NCI-H187 treated with DMSO at 0.1 percent for 48 hours (cell line): ENCODE results near the gene MEX3A.

Experiments
- DNase-seq: peaks from one replicate; lab custom pipeline; 2025; lab: John Stamatoyannopoulos, UW

The MEX3A gene

GRCh38 chr1:156102633-156103511 is 20.6 kb upstream of the MEX3A start:
- no peak for DNase-seq

GRCh38 chr1:156101880-156102279 is 19.6 kb upstream of the MEX3A start:
- no peak for DNase-seq

- no peak for DNase-seq
These were observed 18.1 kb upstream of the MEX3A start for GRCh38 chr1:156100205-156100995.

GRCh38 chr1:156099282-156099681 is 17.0 kb upstream of the MEX3A start:
- DNase-seq = no peak

- DNase-seq = no peak
These were observed 16.5 kb upstream of the MEX3A start for GRCh38 chr1:156098784-156099183.

DNA sequence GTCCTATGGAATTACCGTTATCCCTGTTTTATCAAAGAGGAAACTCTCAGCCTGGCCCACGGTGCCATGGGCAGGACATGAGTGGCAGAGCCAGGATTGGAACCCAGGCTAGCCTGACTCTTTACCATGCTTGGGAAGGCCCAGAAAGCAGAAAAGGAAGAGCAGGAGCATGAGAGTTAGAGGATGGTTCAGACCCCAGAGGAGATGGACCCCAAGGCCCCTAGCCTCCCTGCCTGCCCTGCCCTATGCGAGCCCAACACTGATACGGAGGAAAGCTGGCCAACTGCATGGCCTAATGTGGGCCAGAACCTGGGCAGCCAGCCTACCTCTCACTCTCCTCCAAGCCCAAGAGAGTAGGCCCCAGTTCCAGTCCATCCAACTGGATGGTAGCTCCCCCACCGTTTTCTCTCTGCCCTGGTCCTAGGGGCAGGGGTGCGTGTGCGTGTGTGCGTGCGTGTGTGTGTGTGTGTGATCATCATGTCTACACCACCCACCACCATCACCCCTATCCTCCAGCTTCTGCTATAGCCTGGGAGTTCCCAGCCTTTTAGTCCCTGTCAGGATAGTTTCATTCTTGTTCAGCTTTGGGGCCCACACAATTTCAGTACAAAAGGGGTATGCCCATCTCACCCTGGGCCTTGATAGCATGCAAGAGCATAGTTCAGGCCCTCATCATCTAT is 15.4 kb upstream of the MEX3A start:
- DNase-seq = no peak

DNA sequence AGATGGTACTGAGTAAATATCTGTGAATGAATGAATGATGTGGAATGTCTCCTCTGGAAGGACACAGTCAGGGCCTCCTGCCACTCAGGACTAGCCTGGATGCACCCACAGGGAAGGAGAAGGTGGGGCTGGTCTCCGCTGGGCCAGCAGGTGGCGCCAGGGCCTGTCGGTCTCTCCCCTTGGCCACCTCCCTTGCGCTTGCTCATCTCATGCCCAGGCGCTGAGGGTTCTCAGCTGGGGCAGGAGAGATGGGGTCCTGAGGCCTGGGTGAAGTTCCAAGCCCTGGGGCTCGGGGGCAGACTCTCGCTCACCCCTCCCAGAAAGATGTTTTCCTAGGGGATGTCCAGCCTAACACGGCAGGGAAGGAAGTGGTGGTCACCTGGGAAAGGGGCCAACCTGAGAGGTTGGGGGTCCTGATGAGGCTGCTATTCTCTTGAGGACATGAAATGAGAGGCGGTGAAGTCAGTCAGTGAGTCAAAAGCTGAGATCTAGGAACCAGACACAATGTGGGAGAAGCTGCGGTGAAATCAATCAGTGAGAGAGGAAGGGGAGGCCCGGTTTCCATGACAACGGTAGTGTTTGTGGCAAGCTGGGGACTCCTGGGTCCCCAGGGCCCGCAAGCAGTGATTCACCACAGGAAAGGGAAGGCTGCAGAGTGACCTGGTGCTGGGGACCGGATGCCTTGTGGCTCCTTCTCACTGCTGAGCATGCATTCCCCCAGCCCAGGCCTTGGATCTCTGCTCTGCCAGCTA is 14.6 kb upstream of the MEX3A start:
- DNase-seq = peak; percentile 60

GRCh38 chr1:156095906-156096508 is 13.7 kb upstream of the MEX3A start:
- no peak for DNase-seq

DNA sequence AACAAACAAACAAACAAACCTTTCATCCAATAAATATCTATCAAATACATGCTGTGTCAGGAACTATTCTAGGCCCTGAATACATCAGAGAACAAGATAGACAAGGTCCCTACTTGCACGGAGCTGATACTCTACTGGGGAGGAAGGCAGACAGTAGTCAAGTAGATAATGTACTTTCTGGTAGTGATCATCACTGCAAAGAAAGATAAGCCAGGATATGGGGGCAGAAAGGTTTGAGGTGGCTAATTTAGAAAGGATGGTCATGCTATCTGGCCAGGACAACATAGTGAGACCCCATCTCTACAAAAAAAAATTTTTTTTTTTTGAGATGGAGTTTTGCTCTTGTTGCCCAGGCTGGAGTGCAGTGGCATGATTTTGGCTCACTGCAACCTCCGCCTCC is 9.3 kb upstream of the MEX3A start:
- DNase-seq = no peak

DNA sequence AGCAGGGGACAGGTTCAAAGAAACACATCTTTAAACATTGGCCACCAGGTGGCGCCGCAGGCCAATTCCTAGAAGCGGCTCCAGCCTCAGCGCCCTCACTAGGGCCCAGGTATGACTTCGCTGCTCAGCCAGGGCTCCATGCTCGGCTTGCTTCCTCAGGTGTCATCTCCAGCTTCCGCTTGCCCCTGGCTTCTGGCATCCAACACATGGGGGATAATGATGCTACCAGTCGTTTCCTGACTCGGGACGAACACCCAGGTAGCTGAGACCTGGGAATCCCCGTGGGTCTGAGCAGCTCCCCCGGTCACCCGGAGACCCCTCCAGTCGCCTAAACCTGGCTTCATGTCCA is 8.5 kb upstream of the MEX3A start:
- DNase-seq = peak; percentile 31

- no peak for DNase-seq
These were observed 8.0 kb upstream of the MEX3A start for GRCh38 chr1:156090138-156090839.

DNA sequence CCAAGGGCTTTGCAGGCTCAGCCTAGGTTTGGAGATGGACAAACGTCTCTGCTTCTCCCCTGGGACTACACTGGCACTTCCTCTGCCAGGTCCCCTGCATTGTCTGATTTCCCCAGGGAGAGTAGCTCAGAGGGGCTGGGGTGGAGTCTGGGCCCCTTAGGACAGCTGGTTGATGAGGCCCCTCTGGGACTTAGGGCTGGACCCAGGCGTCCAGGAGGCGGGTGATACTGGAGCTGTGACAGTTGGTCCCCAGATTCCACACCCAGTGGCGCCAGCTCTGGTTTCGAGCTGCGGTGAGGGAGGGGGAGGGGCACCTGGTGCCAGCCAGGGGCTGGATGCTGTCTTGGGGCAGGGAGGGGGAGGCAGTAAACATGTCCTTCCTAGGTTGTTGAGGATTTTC is 7.4 kb upstream of the MEX3A start:
- DNase-seq = no peak

- DNase-seq = no peak
These were observed 4.0 kb upstream of the MEX3A start for GRCh38 chr1:156086256-156086662.

GRCh38 chr1:156083800-156084790 is 1.8 kb upstream of the MEX3A start:
- DNase-seq = no peak

- DNase-seq = no peak
These were observed 352 bp downstream of the MEX3A start for GRCh38 chr1:156081917-156082308.

DNA sequence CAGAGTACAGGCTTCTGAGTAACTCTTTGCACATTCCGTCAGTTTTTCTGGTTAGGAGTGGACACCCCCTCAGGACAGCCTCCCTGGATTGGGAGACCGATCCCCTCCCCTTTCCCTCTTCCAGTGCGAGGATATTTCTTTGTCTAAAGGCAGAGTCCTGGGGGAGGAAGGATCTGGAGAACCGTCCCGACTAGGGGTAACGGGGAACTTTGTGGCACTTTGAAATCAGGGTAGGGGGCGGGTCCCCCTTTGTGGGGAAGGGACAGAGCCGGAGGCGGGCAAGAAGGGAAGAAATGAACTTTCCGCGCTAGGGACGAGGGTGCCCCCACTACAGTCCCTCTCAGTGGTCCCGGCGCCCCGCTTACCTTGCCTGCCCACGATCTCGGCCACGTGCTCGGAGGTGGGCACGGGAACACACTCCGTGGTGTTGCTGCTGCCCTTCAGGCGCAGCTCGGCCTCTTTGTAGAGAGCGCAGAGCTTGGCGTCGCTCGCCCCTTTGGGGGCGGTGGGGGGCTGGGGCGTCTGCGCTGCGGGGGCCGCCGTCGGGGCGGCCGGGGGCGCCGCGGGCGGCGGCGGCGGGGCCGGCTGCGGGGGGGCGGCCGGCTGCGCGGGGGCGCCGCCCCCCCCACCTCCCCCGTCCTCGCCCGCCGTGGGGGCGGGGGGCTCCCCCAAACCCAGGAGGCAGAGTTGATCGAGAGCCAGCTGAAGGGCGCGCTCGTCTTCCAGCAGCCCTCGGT is 917 bp downstream of the MEX3A start:
- DNase-seq = no peak

DNA sequence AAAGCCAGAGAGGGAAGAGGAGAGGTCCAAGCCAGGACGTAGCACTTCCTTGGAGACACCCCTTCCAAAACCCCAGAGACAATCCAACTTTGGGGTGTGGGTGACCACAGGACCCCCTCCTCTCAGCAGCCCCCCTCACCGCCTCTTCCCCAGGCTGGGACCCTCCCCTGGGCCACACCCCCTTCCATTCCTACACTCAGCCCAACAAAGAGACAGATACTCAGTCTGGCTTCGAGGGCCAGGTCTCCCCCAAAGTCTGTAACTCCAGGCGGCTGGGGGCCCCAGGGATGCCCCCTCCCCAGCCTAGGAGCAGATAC is 1.4 kb downstream of the MEX3A start:
- DNase-seq = no peak

- no peak for DNase-seq
These were observed 1.9 kb downstream of the MEX3A start for GRCh38 chr1:156080241-156080862.

DNA sequence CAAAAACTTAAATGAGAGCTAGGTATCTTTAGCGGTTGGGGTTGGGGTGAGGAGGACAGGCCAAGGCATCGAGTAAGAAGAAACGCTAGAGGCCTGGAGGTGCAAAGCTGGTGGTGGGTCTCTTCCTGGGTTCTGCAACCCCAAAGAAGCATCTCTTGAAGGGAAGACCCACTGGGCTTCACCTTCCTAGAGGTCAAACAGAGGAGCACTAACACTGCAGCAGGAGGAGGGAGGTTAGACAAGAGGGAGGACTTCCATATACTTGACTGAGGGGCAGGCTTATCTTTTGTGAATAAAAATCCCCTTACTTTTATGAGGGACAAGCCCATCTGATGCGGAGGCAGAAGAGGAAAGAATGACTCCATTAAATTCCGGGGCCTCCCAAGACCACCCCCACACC is 2.5 kb downstream of the MEX3A start:
- DNase-seq = no peak
